ENCODE measurements around the gene KIAA1217.

KIAA1217 gene

DNA sequence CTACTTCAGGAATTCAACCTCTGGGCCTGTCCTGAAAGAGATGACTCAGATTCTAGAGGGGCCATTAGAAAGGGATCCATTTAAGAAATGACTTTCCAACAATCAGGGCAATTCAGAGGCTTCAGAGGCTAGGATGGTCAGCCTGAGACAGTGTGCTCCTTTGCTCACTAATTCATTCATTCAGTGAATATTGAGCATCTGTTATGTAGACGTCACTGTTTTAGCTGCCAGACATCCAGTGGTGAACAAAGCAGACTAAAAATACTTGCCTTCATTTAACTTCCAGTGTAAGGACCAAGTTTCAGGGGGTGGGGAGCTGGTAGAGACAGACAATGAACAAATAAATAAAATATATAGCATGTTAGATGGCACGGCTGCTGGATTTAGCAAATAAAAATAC lies 1.6 kb downstream of the KIAA1217 start:
- DNase-seq, result no peak

DNA sequence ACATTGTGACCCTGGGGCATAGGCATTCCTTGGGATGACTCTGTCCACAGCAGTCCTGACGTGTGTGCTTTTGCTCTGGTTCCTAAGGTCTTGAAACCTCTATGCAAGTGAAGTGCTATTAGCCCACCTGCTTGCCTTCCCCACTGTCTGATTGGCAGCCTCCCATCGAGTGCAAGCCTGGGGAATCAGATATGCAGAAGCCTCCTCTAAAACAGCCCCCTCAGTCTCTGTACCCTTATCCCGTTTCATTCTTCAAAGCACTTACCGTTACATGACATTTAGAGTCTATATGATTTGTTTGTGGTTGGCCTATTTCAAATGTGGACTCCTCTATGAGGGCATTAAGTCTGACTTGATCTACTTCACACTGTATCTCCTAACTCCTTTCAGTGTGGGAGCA lies 4.3 kb downstream of the KIAA1217 start:
- DNase-seq, result no peak

DNA sequence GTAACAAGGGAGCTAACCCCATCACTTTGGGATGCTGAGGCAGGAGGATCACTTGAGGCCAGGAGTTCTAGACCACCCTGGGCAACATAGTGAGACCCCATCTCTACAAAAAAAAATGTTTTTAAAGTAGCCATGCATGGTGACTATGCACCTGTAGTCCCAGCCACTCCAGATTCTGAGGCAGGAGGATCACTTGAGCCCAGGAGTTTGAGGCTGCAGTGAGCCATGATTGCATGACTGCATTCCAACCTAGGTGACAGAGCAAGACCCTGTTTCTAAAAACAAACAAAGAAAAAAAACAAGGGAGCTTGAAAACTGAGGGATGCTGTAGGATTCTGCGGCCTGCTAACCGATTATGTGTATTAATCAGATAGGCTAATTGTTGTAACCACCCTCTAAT lies 4.9 kb downstream of the KIAA1217 start:
- no peak for DNase-seq

- no peak for DNase-seq
Measured at GRCh38 chr10:24214762-24215161, 5.8 kb downstream of the KIAA1217 start.

- DNase-seq, result no peak
Measured at GRCh38 chr10:24215196-24215595, 6.3 kb downstream of the KIAA1217 start.

GRCh38 chr10:24215603-24216002 lies 6.7 kb downstream of the KIAA1217 start:
- no peak for DNase-seq

DNA sequence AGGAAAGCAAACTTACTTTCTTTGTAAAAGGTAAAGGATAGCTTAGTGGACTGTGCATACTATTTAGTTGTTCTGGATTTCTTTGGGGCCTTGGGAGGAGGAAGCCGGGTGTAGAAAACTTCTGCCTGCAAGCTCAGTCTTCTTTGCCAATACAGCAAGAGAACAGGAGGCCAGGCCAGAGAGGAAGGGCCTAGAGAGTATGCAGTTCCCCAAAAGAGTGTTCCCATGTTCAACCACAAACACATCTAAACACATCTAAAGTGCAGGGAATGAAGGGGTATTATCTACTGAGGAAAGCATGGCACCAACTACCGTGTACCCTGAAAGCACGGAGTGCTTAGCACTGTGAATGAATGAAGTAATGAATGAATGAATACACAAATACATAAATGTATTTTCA lies 11.0 kb downstream of the KIAA1217 start:
- no peak for DNase-seq

DNA sequence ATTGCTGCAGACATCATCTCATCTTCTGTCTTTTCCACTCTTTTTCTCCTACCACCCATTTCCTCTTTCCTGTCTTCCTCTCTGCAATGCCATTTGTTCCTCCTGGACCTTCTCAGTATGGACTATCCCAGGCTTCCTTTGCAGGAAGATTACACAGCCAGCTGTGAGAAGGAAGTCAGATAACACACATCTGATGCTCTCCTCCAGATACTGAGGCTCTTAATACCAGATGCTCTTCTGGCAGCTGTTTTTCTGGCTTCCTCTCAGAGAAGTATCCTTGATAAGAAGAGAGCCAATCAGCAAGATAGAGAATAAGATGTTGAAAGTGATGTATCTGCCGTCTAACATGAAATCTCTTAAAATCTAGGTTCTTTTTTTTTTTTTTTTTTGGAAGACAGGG lies 14.4 kb downstream of the KIAA1217 start:
- DNase-seq, result no peak

DNA sequence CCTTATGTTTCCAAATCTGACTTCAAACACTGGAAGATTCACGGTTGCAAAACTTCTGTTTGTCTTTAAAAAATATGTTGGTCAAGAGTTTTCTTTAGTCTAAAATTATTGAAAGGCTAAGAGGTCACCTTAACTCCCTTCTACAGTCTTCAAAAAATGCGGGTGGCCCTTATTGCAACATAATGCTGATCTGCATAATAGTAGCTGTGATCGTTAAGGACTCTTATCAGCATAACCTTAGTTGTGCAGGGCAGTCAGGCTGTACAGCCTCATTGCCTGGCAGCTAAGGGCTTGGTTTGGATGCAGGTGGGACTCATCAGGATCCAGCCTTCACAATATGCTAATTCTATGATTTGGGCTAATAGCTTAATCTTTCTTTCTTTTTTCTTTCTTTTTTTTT lies 15.0 kb downstream of the KIAA1217 start:
- DNase-seq, result no peak

DNA sequence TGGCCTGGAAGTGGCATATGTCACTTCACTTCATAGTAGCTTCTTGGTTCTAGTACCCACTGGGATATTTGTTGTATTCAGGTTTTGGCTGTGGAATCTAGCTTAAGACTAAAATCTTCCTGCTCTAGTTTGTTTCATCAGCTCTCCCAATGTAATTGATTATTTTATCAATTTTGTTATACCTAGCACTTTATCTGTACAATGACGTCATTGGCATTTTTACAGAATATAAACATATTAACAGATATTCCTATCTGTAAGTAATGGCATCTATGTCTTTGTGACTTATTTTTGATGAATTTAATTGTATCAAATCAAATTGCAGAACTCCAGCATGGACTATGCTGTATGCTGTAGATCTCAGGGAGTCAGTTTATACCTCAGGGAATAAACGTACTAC lies 19.7 kb downstream of the KIAA1217 start:
- no peak for DNase-seq

DNA sequence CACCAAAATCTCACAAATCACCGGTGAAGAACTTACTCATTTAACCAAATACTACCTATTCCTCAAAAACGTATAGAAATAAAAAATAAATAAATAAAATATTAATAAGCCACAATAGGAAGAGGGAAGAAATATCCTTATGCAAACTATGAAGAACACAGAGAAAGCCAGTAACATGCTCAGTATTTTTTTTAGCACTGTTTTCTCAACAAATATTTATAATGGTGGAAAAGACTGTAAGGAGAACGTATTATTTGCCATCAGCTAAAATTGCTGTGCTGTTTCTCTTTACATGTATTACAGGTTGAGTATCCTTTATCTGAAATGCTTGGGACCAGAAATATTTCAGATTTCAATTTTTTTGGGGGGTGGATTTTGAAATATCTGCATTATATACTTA lies 21.0 kb downstream of the KIAA1217 start:
- no peak for DNase-seq

DNA sequence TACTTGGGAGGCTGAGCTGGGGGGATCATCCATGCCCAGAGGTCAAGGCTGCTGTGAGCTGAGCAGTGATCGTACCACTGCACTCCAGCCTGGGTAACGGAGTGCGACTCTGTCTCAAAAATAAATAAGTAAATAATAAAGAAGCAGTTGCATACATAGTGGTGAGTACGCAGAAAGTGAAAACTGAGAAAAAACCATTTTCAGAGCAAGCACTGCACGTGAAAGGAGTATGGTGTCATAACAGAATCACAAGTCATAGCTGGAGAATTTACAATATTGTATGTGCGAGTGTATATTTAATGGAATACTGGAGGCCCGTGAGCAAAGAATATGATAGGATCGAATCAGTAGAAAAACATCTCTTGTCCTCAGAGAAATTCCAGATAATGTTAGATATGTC lies 22.3 kb downstream of the KIAA1217 start:
- DNase-seq, result no peak

- no peak for DNase-seq
Measured at GRCh38 chr10:24234784-24235183, 25.8 kb downstream of the KIAA1217 start.

DNA sequence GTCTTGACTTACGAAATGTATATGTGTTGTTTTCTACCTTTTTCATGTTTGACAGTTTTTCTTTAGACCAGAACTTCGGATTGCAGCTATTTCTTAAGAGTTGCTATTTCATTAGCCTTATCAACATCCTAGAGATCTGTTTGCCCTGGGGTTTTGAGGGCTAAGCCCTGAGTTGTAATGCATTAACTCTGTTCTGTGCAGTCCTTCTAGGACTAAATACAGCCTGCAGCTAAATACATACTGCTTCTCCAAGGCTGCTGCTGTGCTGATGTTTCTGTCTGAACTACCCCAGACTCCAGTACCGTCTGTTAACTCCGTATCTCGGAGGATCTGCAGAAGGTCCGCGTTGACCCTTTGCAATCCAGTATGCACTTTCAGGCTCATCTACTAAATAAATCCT lies 26.5 kb downstream of the KIAA1217 start:
- DNase-seq, result no peak

- no peak for DNase-seq
Measured at GRCh38 chr10:24237801-24238395, 29.0 kb downstream of the KIAA1217 start.

DNA sequence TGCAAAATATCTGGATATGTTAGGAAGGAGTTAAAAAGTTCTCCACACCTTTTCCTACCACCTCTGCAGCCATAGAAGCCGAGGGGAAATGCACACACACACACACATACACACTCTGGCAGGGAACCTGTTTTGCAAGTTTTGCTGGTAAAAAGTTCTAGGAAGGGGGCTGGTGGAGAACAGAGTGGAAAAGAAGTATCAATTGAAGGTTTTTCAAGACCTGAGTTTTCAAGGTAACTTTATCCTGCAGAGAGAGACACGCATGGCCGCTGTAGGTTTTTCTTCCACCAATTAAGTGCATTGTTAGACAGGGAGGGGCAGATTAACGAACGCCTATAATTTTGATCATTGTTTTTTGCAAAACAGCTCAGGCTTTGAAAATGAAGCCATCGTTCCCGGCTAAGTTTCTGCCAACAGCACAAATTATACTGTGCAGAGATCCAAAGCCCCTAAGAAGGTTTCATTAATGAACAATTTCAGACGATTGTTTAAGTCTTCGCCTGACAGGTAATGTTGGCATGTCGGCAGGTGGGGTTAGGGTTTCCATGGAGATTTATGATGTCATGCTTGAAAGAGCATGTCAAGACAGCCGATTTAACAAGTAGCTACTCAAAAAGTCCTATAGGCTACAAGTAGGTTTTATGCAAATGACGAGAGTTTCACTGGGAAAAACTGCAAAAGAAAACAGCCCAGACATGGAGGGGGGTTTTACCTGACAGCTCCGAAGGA lies 29.7 kb downstream of the KIAA1217 start:
- DNase-seq, result no peak

DNA sequence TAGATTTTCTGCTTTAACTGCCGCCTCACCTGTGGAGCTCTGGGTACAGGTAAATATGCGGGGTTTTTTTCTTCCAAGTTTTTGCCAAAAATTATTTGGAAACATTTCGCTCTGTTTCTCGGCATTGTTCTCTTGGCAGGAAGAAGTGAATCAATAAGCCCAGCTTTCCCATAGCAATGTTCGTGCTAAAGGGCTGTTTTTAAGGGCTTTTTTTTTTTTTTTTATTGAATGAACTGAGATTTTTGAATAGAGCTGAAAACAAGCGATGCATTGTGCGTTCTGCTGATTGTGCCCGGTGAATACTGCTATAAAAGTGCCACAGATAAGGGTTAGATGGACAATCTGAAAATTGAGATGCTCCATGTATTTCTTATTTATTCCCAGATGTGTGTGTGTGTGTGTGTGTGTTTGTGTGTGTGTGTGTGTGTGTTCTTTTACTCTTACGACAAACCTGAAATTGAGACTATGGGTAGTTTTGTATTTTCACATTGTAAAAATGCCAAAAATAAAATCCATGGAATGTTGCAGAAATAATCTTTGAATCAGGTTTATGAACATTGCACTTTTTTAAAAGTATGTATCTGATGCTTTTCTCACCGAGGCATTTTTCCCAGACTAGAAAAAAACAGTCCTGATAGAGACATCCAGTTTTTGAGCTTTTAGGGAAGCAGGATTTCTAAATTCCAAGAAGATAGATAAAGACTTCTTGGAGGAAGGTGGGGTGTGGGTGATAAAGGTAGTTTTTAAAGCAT lies 30.5 kb downstream of the KIAA1217 start:
- no peak for DNase-seq

- DNase-seq, result no peak
Measured at GRCh38 chr10:24240041-24240751, 31.3 kb downstream of the KIAA1217 start.

DNA sequence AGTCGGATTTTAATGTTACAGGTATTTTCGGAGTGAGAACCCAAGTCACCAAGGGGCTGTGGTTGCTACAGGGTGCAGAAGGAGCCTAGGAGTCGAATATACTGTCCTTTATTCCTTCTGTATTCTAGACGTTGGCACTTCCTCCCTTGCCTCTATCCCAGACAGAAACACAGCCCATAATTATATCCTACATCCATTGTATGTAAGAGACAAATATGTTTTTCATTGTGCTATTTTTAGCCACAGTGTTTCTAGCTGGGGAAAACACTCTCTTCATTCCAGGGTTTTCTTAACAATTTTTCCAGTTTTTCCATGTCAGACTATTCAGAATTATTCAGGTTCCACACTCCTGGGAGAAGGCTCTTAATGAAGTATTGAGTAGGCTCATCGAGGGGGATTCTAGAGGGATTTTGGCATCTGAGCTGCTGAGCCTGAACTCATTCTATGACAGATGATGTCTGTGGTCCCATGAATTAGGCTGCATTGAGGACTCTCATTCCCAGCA lies 32.6 kb downstream of the KIAA1217 start:
- DNase-seq, result no peak

- no peak for DNase-seq
Measured at GRCh38 chr10:24242562-24242961, 33.6 kb downstream of the KIAA1217 start.

GRCh38 chr10:24246365-24246764 lies 37.4 kb downstream of the KIAA1217 start:
- DNase-seq, result no peak

- DNase-seq, result no peak
Measured at GRCh38 chr10:24247841-24248240, 38.9 kb downstream of the KIAA1217 start.

- DNase-seq, result no peak
Measured at GRCh38 chr10:24249829-24250415, 41.0 kb downstream of the KIAA1217 start.
